ENCODE data around the gene RBMS2. TPM values are rescaled to one million over a fixed set of nuclear protein-coding genes. Genes with fewer than 3 reads are reported as not detected.
"Not testable (repeated sequence)": the region's sequence is repeated elsewhere in the genome, so short reads cannot be mapped to it uniquely, and the experiment has no call there.

Gene RBMS2
- total RNA-seq, 1 donor from 2014 or later, result 3.0 TPM

DNA sequence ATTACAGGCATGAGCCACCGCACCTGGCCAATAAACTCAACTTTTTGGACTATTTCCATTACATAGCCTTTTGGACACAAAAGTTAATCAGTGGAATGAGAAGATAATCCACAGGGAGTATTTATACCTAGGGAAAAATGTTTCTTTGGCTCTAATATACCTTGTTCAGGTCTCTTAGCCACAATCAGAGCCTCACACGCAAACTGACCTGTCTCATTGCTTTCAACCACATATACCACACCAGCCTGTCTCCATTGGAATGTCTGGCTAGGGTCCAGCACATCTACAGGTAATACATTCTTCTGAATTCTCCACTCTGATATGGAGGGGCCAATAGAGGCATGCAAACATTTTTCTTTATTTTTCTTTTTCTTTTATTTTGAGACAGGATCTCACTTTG, 3.8 kb upstream of the RBMS2 start:
- no peak for DNase-seq

GRCh38 chr12:56518570-56518969, 3.0 kb upstream of the RBMS2 start:
- DNase-seq, result no peak

DNA sequence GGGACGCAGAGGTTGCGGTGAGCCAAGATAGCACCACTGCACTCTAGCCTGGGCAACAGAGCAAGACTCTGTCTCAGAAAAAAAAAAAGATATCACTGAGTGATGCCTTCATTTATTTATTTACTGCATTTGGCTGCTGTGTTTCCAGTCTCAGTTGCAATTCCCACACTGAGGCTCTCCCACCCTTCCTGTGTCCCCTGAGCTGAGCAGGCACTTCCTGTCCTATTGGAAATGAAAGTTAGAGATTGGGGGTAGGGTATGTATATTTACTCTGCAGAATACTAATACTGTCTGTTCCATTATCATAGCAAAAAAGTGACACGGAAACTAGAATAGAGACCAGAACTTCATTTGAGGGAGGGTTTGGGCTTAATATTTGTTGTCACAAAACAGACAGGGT, 1.6 kb upstream of the RBMS2 start:
- DNase-seq, result no peak

DNA sequence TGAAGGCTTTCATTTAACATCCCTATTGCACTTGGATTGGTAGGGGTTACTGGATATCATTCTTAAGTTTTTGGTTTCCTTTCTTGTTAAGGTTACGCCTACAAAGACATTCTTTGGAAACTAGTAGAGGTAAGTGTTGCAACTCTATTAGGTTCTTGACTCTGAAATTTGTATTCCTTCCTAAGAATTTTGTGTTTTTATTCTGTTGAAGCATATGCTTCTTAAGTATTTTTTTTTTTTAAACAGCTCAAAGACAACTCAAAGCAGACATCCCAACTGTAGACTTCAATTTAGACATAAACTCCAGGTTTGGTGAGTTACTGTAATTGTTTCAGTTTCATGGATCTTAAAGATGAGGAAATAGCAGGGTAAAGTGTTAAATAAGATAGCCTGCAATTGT, 1.1 kb upstream of the RBMS2 start:
- DNase-seq, result no peak

GRCh38 chr12:56521209-56521589, 421 bp upstream of the RBMS2 start:
- DNase-seq, result no peak

DNA sequence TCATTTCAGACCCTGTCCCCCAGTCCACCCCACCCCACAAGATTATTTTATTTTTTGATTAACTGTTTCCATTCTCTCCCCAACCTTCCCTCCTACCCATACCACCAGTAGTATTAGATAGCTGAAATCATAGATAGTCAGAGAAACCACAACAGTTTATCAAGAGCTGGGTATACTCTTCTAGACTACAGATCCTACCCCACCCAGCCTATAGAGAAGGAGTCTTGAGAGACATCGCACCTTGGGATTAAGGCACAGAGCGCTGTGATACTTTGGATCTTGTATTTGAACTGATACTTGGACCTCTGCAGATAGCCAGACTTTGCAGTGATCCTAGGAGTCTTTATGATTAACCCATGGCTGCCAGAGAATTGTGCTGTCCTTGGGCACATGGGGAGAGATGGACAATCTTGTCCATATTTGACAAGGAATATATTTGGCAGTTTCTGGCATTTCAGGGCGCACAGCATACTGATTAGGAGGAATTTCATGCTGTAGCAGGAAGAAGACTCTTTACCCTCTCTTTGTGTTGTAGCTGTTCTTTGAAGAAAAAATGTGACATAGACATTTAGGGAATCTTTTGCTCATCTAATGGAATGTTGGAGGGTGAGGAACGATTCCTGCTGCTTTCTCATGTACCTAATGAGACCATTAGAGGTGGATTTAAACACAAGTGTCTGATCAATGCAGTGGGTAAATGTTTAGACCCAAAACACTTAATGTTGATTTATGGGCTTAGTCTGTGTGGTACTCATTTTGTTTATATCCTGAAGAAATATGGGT, 982 bp downstream of the RBMS2 start:
- no peak for DNase-seq

DNA sequence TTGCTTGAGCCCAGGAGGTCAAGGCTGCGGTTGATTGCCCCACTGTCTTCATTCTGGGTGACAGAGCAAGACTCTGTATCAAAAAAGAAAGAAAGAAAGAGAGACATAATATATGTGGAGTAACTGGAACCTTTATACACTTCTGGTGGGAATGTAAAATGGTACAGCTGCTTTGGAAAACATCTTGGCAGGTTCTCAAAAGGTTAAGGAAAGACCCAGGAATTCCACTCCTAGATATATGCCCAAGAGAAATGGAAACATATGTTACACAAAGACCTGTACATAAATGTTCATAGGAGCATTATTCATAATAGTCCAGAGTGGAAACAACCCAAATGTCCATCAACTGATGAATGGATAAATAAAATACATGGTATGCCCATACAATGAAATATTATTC, 7.2 kb downstream of the RBMS2 start:
- no peak for DNase-seq

DNA sequence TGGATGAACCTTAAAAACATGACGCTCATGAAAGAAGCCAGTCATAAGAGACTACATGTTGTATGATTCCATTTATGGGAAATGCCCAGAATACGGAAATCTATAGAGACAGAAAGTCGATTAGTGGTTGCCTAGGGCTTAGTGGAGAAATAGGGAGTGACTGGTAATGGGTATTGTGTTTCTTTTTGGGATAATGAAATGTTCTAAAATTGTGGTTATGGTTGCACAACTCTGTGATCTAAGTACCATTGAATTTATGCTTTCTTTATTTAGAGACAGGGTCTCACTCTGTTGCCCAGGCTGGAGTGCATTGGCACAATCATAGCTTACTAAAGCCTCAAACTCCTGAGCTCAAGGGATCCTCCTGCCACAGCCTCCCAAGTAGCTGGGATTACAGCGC, 8.0 kb downstream of the RBMS2 start:
- DNase-seq, result no peak

DNA sequence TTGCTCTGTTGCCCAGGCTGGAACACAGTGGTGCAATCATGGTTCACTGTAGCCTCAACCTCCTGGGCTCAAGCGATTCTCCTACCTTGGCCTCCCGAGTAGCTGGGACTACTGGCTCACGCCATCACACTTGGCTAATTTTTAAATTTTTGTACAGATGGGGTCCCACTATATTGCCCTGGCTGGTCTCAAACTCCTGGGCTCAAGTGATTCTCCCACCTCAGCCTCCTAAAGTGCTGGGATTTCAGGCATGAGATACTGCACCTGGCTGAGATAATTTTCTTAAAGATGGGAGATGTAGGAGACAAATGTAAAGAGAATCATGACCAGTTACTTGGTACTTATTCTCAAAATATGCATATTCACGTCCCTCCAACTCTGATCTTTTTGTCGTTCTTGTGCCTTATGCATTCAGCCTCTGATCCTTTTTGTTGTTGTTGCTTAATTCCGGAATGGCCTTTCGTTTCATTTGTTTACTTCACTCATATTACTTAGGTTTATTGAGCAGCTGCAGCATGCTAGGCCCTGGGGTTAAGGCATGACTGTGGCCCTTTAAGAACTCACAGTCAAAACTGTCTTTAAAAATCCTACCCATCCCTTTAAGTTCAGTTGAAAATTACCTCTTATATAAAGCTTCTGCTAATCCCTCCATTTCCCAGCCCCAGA, 8.9 kb downstream of the RBMS2 start:
- DNase-seq, result no peak

- DNase-seq, result no peak
Observed at GRCh38 chr12:56537546-56537945, 15.9 kb downstream of the RBMS2 start.

- DNase-seq, result no peak
Observed at GRCh38 chr12:56541631-56542030, 20.0 kb downstream of the RBMS2 start.

DNA sequence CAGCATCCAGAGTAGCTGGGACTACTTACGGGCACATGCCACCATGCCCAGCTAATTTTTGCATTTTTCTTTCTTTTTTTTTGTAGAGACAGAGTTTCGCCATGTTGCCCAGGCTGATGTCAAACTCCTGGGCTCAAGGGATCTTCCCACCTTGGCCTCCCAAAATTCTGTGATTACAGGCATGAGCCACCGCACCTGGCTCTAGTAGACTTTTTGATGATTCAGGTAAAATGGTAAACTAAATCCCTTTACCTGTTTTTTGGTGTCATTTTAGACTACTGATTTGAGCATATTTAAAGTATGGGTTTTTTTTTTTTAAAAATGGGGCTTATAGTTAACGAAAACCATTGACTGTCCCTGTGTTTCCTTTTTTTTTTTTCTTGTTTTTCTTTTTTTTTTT, 20.5 kb downstream of the RBMS2 start:
- DNase-seq, result no peak

DNA sequence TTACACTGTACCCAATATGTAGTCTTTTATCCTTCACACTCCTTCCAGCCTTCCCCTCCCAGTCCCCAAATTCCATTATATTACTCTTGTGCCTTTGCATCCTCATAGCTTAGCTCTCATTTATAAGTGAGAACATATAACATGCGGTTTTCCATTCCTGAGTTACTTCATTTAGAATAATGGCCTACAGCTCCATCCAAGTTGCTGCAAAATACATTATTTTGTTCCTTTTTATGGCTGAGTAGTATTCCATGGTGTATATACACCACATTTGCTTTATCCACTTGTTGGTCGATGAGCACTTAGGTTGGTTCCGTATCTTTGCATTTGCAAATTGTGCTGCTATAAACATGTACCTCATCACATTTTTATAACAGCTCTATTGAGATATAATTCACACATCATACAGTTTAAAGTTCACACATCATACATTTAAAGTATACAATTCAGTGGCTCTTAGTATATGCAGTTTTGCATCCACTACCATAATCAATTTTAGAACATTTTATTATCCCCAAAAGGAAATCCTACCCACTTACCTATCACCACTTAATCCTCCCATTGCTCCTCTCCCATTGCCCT, 23.5 kb downstream of the RBMS2 start:
- DNase-seq, result no peak

DNA sequence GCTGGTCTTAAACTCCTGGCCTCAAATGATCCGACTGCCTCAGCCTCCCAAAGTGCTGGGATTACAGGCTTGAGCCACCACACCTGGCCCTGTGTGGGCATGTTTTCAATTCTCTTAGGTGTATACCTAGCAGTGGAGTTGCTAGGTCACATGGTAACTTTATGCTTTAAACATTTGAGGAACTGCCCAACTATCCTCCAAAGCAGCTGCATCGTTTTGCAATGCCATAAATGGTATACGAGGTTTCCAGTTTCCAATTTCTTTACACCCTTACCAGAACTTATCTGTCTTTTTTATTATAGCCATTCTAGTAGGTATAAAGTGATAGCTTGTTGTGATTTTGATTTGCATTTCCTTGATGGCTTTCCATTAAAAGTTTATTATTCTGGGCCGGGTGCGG, 25.1 kb downstream of the RBMS2 start:
- DNase-seq, result no peak

DNA sequence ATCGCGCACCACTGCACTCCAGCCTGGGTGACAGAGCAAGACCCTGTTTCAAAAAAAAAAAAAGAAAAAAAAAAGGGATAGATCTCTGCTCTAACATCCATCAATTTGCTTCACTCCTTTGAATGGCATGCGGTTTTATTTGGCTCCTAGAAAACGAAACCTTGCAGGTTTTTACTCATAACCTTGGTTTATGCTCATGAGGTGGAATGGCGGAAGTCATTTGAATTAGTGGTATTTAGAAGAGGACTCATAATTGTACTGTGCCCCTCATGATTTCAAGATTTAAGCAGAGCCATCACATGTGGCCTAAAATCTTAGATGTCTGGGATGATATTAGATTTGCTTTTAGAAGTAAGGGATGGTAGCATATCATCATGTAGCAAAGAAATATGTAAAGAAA, 29.4 kb downstream of the RBMS2 start:
- no peak for DNase-seq

- DNase-seq, result no peak
Observed at GRCh38 chr12:56565510-56566101, 44.0 kb downstream of the RBMS2 start.

GRCh38 chr12:56568146-56568545, 46.5 kb downstream of the RBMS2 start:
- DNase-seq, result no peak

DNA sequence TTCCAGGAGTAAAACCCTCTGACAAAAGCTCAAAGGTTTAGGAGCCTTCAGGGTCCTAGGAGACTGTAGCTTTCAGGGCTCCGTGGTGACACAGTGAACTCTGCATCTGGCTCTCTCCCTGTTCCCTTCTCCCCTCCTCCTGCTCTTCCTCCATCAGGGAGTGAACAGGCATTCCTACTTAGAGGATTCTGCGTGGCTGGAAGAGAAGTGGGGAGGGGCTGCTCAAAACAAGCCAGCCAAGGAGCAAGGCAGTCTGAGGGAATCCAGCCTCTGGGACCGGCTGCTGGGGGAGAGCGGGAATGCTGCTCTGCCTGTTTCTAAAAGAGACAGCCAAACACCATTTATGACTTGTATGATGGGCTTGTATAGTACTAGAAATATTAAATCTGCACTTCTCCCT, 49.5 kb downstream of the RBMS2 start:
- no peak for DNase-seq

DNA sequence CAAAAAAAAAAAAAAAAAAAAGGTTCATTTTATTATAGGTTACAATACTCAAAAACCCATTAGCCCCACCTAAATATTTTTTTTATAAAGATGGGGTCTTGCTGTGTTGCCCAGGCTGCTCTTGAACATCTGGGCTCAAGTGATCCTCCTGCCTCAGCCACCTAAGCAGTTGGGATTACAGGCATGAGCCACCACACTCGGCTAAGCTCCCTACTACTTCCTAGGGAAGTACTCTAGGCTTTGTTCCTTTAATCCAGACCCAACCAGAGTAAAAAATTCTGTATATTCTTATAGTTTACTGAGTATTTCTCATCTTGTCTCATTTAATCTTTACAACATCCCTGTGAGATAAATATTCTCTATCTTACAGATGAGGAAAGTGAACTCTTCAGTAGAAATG, 50.7 kb downstream of the RBMS2 start:
- no peak for DNase-seq

DNA sequence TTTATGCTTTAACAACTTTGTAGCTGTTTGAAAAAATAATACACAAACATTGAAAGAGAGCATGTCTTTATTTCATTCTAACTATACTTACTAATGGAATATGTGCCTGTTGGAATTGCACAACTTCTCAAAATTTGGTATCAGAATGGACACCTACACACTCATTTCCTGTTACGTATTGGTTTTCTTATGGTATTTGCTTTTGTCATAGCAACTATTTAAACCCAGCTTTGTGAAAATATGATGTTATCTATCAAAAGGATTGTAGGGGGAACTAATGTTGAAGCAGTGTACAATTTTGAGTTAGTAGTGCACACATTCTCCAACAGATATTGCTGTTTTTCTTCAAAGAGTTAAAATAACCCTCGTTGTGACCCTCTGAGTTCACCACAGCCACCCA, 52.6 kb downstream of the RBMS2 start:
- no peak for DNase-seq

GRCh38 chr12:56577248-56577647, 55.6 kb downstream of the RBMS2 start:
- DNase-seq, result not testable (repeated sequence)

- DNase-seq, result no peak
Observed at GRCh38 chr12:56578983-56579546, 57.4 kb downstream of the RBMS2 start.
